ENCODE results near the gene MAD1L1.

Gene MAD1L1

GRCh38 chr7:2217206-2217605 lies 15.5 kb downstream of the MAD1L1 start:
- Histone ChIP-seq H3K27me3 (ENCODE audit: control insufficient read depth, insufficient read depth, low read length) (no peaks in the 10 kb centered on the region), H3K9me3 (ENCODE audit: control insufficient read depth, insufficient read depth, low read length) (no peaks in the 10 kb centered on the region), H3K4me3 (ENCODE audit: low read depth, low read length) (no peak overlapping the region), H3K4me1 (ENCODE audit: control insufficient read depth, insufficient read depth, low read length) (no peaks in the 10 kb centered on the region), H3K9ac (ENCODE audit: low read depth, low read length) (no peak overlapping the region), H3K27ac (ENCODE audit: low read depth, low read length) (no peak overlapping the region), H3K36me3 (ENCODE audit: control insufficient read depth, insufficient read depth, low read length) (peaks cover 81% of the 10 kb centered on the region)

GRCh38 chr7:2215851-2216250 lies 16.9 kb downstream of the MAD1L1 start:
- no peaks in the 10 kb centered on the region for H3K27me3 ChIP-seq (ENCODE audit: control insufficient read depth, insufficient read depth, low read length)
- H3K4me1 ChIP-seq (ENCODE audit: control insufficient read depth, insufficient read depth, low read length) = no peaks in the 10 kb centered on the region
- no peak overlapping the region for H3K4me3 ChIP-seq (ENCODE audit: low read depth, low read length)
- no peaks in the 10 kb centered on the region for H3K9me3 ChIP-seq (ENCODE audit: control insufficient read depth, insufficient read depth, low read length)
- H3K36me3 ChIP-seq (ENCODE audit: control insufficient read depth, insufficient read depth, low read length) = peaks cover 82% of the 10 kb centered on the region
- no peak overlapping the region for H3K9ac ChIP-seq (ENCODE audit: low read depth, low read length)
- H3K27ac ChIP-seq (ENCODE audit: low read depth, low read length) = no peak overlapping the region

- Histone ChIP-seq H3K4me3 (ENCODE audit: low read depth, low read length) (no peak overlapping the region), H3K4me1 (ENCODE audit: control insufficient read depth, insufficient read depth, low read length) (no peaks in the 10 kb centered on the region), H3K9ac (ENCODE audit: low read depth, low read length) (no peak overlapping the region), H3K9me3 (ENCODE audit: control insufficient read depth, insufficient read depth, low read length) (no peaks in the 10 kb centered on the region), H3K36me3 (ENCODE audit: control insufficient read depth, insufficient read depth, low read length) (peaks cover 82% of the 10 kb centered on the region), H3K27me3 (ENCODE audit: control insufficient read depth, insufficient read depth, low read length) (no peaks in the 10 kb centered on the region), H3K27ac (ENCODE audit: low read depth, low read length) (no peak overlapping the region)
These were observed 18.1 kb downstream of the MAD1L1 start for GRCh38 chr7:2214636-2215035.

GRCh38 chr7:2213551-2214215 lies 19.1 kb downstream of the MAD1L1 start:
- no peaks in the 10 kb centered on the region for H3K4me1 ChIP-seq (ENCODE audit: control insufficient read depth, insufficient read depth, low read length)
- no peak overlapping the region for H3K9ac ChIP-seq (ENCODE audit: low read depth, low read length)
- H3K4me3 ChIP-seq (ENCODE audit: low read depth, low read length) = no peak overlapping the region
- no peak overlapping the region for H3K27ac ChIP-seq (ENCODE audit: low read depth, low read length)
- H3K9me3 ChIP-seq (ENCODE audit: control insufficient read depth, insufficient read depth, low read length) = no peaks in the 10 kb centered on the region
- peaks cover 82% of the 10 kb centered on the region for H3K36me3 ChIP-seq (ENCODE audit: control insufficient read depth, insufficient read depth, low read length)
- H3K27me3 ChIP-seq (ENCODE audit: control insufficient read depth, insufficient read depth, low read length) = no peaks in the 10 kb centered on the region

- Histone ChIP-seq H3K9me3 (ENCODE audit: control insufficient read depth, insufficient read depth, low read length) (no peaks in the 10 kb centered on the region), H3K4me1 (ENCODE audit: control insufficient read depth, insufficient read depth, low read length) (no peaks in the 10 kb centered on the region), H3K36me3 (ENCODE audit: control insufficient read depth, insufficient read depth, low read length) (peaks cover 84% of the 10 kb centered on the region), H3K4me3 (ENCODE audit: low read depth, low read length) (no peak overlapping the region), H3K27me3 (ENCODE audit: control insufficient read depth, insufficient read depth, low read length) (no peaks in the 10 kb centered on the region), H3K9ac (ENCODE audit: low read depth, low read length) (no peak overlapping the region), H3K27ac (ENCODE audit: low read depth, low read length) (no peak overlapping the region)
These were observed 19.8 kb downstream of the MAD1L1 start for GRCh38 chr7:2212906-2213305.

GRCh38 chr7:2211926-2212325 lies 20.8 kb downstream of the MAD1L1 start:
- no peaks in the 10 kb centered on the region for H3K9me3 ChIP-seq (ENCODE audit: control insufficient read depth, insufficient read depth, low read length)
- H3K9ac ChIP-seq (ENCODE audit: low read depth, low read length) = no peak overlapping the region
- H3K27ac ChIP-seq (ENCODE audit: low read depth, low read length) = no peak overlapping the region
- H3K4me1 ChIP-seq (ENCODE audit: control insufficient read depth, insufficient read depth, low read length) = no peaks in the 10 kb centered on the region
- H3K4me3 ChIP-seq (ENCODE audit: low read depth, low read length) = no peak overlapping the region
- H3K27me3 ChIP-seq (ENCODE audit: control insufficient read depth, insufficient read depth, low read length) = no peaks in the 10 kb centered on the region
- peaks cover 84% of the 10 kb centered on the region for H3K36me3 ChIP-seq (ENCODE audit: control insufficient read depth, insufficient read depth, low read length)

GRCh38 chr7:2211259-2211880 lies 21.4 kb downstream of the MAD1L1 start:
- no peaks in the 10 kb centered on the region for H3K4me1 ChIP-seq (ENCODE audit: control insufficient read depth, insufficient read depth, low read length)
- H3K9me3 ChIP-seq (ENCODE audit: control insufficient read depth, insufficient read depth, low read length) = no peaks in the 10 kb centered on the region
- H3K4me3 ChIP-seq (ENCODE audit: low read depth, low read length) = no peak overlapping the region
- H3K9ac ChIP-seq (ENCODE audit: low read depth, low read length) = no peak overlapping the region
- no peaks in the 10 kb centered on the region for H3K27me3 ChIP-seq (ENCODE audit: control insufficient read depth, insufficient read depth, low read length)
- H3K36me3 ChIP-seq (ENCODE audit: control insufficient read depth, insufficient read depth, low read length) = peaks cover 81% of the 10 kb centered on the region
- H3K27ac ChIP-seq (ENCODE audit: low read depth, low read length) = no peak overlapping the region

GRCh38 chr7:2210551-2211258 lies 22.0 kb downstream of the MAD1L1 start:
- H3K4me1 ChIP-seq (ENCODE audit: control insufficient read depth, insufficient read depth, low read length) = no peaks in the 10 kb centered on the region
- no peak overlapping the region for H3K4me3 ChIP-seq (ENCODE audit: low read depth, low read length)
- H3K27ac ChIP-seq (ENCODE audit: low read depth, low read length) = no peak overlapping the region
- peaks cover 77% of the 10 kb centered on the region for H3K36me3 ChIP-seq (ENCODE audit: control insufficient read depth, insufficient read depth, low read length)
- no peaks in the 10 kb centered on the region for H3K27me3 ChIP-seq (ENCODE audit: control insufficient read depth, insufficient read depth, low read length)
- H3K9ac ChIP-seq (ENCODE audit: low read depth, low read length) = no peak overlapping the region
- no peaks in the 10 kb centered on the region for H3K9me3 ChIP-seq (ENCODE audit: control insufficient read depth, insufficient read depth, low read length)

GRCh38 chr7:2209961-2210323 lies 22.8 kb downstream of the MAD1L1 start:
- Histone ChIP-seq H3K36me3 (ENCODE audit: control insufficient read depth, insufficient read depth, low read length) (peaks cover 72% of the 10 kb centered on the region), H3K4me1 (ENCODE audit: control insufficient read depth, insufficient read depth, low read length) (no peaks in the 10 kb centered on the region), H3K27ac (ENCODE audit: low read depth, low read length) (no peak overlapping the region), H3K9ac (ENCODE audit: low read depth, low read length) (no peak overlapping the region), H3K9me3 (ENCODE audit: control insufficient read depth, insufficient read depth, low read length) (no peaks in the 10 kb centered on the region), H3K4me3 (ENCODE audit: low read depth, low read length) (no peak overlapping the region), H3K27me3 (ENCODE audit: control insufficient read depth, insufficient read depth, low read length) (no peaks in the 10 kb centered on the region)

- Histone ChIP-seq H3K4me3 (ENCODE audit: low read depth, low read length) (no peak overlapping the region), H3K27ac (ENCODE audit: low read depth, low read length) (no peak overlapping the region), H3K27me3 (ENCODE audit: control insufficient read depth, insufficient read depth, low read length) (no peaks in the 10 kb centered on the region), H3K9ac (ENCODE audit: low read depth, low read length) (no peak overlapping the region), H3K9me3 (ENCODE audit: control insufficient read depth, insufficient read depth, low read length) (no peaks in the 10 kb centered on the region), H3K36me3 (ENCODE audit: control insufficient read depth, insufficient read depth, low read length) (peaks cover 71% of the 10 kb centered on the region), H3K4me1 (ENCODE audit: control insufficient read depth, insufficient read depth, low read length) (no peaks in the 10 kb centered on the region)
These were observed 23.4 kb downstream of the MAD1L1 start for GRCh38 chr7:2209146-2209960.
